ENCODE data around the gene DIO2. TPM values are rescaled to one million over a fixed set of nuclear protein-coding genes. Genes with fewer than 3 reads are reported as not detected.

DIO2 gene
- total RNA-seq, 2 experiments from 2014 or later, result not detected

GRCh38 chr14:80167793-80168448, 43.4 kb downstream of the DIO2 start:
- Mint-ChIP-seq H3K4me1 (ENCODE audit: low read depth) (no peaks in the 10 kb centered on the region), H3K27ac (no peak overlapping the region), H3K4me3 (no peak overlapping the region), H3K9me3 (no peaks in the 10 kb centered on the region), H3K27me3 (no peaks in the 10 kb centered on the region), H3K36me3 (ENCODE audit: low read depth) (no peaks in the 10 kb centered on the region)
- ATAC-seq (no peak), DNase-seq (no peak)
- ChIA-PET POLR2A (no interaction called here), CTCF (no interaction called here)
- intact Hi-C loops (cut with micrococcal nuclease), result no loop called here
- TF ChIP-seq CTCF (IDR thresholded peaks at IDR 0.05), result no peak

GRCh38 chr14:80164991-80165721, 46.1 kb downstream of the DIO2 start:
- H3K4me3 Mint-ChIP-seq, result no peak overlapping the region
- CTCF ChIA-PET, result no interaction called here
- POLR2A ChIA-PET, result no interaction called here

DNA sequence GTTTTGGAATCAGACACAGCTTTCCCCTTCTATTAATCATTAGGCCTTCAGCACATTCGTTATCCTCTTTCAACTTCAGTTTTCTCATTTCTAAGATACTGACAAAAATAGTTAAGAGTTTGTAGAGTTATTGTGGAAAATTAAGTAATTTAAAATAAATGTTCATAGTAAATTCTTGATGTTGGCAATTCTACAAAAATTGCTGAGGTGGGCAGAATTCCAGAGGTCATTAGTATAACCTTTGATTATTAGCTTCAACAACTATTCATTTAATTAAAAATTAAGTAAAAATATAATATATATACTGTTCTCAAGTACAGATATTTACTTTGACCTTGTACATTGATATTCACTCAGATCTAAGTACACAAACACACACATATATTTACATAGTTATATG, 58.5 kb downstream of the DIO2 start:
- DNase-seq (no peak), ATAC-seq (no peak)
- Mint-ChIP-seq H3K27me3 (no peaks in the 10 kb centered on the region), H3K36me3 (ENCODE audit: low read depth) (no peaks in the 10 kb centered on the region), H3K27ac (no peak overlapping the region), H3K4me3 (no peak overlapping the region), H3K9me3 (peaks cover 1% of the 10 kb centered on the region), H3K4me1 (ENCODE audit: low read depth) (no peaks in the 10 kb centered on the region)
- intact Hi-C loops (cut with micrococcal nuclease), result no loop called here
- no peak for TF ChIP-seq CTCF (IDR thresholded peaks at IDR 0.05)
- CTCF ChIA-PET, result no interaction called here
- POLR2A ChIA-PET, result no interaction called here

More at GRCh38 chr14:80164991-80165721, 46.1 kb downstream of the DIO2 start:
- no peak for TF ChIP-seq CTCF (IDR thresholded peaks at IDR 0.05)
- Mint-ChIP-seq H3K9me3 (no peaks in the 10 kb centered on the region), H3K4me1 (ENCODE audit: low read depth) (no peaks in the 10 kb centered on the region), H3K27ac (no peak overlapping the region), H3K36me3 (ENCODE audit: low read depth) (no peaks in the 10 kb centered on the region), H3K27me3 (no peaks in the 10 kb centered on the region)
- ATAC-seq (no peak), DNase-seq (no peak)
- intact Hi-C loops (cut with micrococcal nuclease), result no loop called here

DNA sequence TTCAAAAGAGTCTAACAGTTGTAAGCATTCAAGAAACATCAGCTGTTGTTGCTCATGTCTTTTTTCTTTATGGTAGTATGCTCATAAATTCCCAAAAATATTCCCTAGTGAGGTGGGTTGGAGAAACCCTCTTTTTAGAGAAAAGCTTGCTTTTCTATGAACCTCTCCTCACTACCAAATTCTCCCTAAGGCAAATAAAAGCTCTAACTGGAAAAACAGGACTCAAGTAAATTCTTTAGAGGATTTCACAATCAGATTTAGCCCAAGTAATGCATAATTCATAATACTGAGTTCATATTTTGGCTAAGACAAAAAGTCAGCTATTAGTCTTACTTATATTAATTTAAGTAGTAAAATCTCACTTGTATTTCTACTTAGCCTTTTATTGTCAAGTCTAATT, 59.1 kb downstream of the DIO2 start:
- H3K4me1 Mint-ChIP-seq (ENCODE audit: low read depth), result no peaks in the 10 kb centered on the region
- CTCF ChIA-PET, result no interaction called here
- no peak for ATAC-seq
- no peak overlapping the region for H3K4me3 Mint-ChIP-seq
- POLR2A ChIA-PET, result no interaction called here
- H3K27me3 Mint-ChIP-seq, result no peaks in the 10 kb centered on the region
- H3K27ac Mint-ChIP-seq, result no peak overlapping the region
- DNase-seq, result no peak
- TF ChIP-seq CTCF (IDR thresholded peaks at IDR 0.05), result no peak
- H3K9me3 Mint-ChIP-seq, result peaks cover 1% of the 10 kb centered on the region
- intact Hi-C loops (cut with micrococcal nuclease), result no loop called here
- H3K36me3 Mint-ChIP-seq (ENCODE audit: low read depth), result no peaks in the 10 kb centered on the region

- Mint-ChIP-seq H3K9me3 (peaks cover 2% of the 10 kb centered on the region), H3K4me1 (ENCODE audit: low read depth) (no peaks in the 10 kb centered on the region), H3K36me3 (ENCODE audit: low read depth) (no peaks in the 10 kb centered on the region), H3K27me3 (no peaks in the 10 kb centered on the region), H3K27ac (no peak overlapping the region), H3K4me3 (no peak overlapping the region)
- ChIA-PET CTCF (no interaction called here), POLR2A (no interaction called here)
- TF ChIP-seq CTCF (IDR thresholded peaks at IDR 0.05), result no peak
- intact Hi-C loops (cut with micrococcal nuclease), result no loop called here
- DNase-seq (no peak), ATAC-seq (no peak)
Measured at GRCh38 chr14:80150301-80150700, 61.0 kb downstream of the DIO2 start.
